ENCODE measurements around the gene TRIM46. TPM values are rescaled to one million over a fixed set of nuclear protein-coding genes. Genes with fewer than 3 reads are reported as not detected.

The TRIM46 gene
- total and polyA plus RNA-seq, 2 donors from 2014 or later = 0.28 to 2.1 TPM

GRCh38 chr1:155127105-155127966 lies 46.3 kb upstream of the TRIM46 start, which contains the start of gene EFNA1:
TSS of gene EFNA1 (plus strand) at chr1:155127876. CDS start at chr1:155127978, 102 bp downstream.
- no peak for FAIRE-seq
- peaks cover 0 to 31% (median 26%) of the 10 kb centered on the region in 3 donors for H3K4me1 ChIP-seq (ENCODE audit: control insufficient read depth in 2 of 3, insufficient read depth in 2 of 3, low read depth in 1 of 3, low read length in 3 of 3)
- intact Hi-C loops (cut with DNase I) = no loop called here

GRCh38 chr1:155127967-155128754 lies 45.5 kb upstream of the TRIM46 start:
- Histone ChIP-seq H3K4me1 (ENCODE audit: control insufficient read depth in 2 of 3, insufficient read depth in 2 of 3, low read depth in 1 of 3, low read length in 3 of 3) (peaks cover 0 to 31% (median 26%) of the 10 kb centered on the region in 3 donors), H3K36me3 (ENCODE audit: control insufficient read depth in 2 of 3, insufficient read depth in 3 of 3, low read length in 3 of 3) (peaks cover 3 to 15% (median 9%) of the 10 kb centered on the region in 3 donors), H3K9me3 (ENCODE audit: control insufficient read depth in 2 of 3, insufficient read depth in 1 of 3, low read length in 3 of 3) (no peaks in the 10 kb centered on the region), H3K27me3 (ENCODE audit: control insufficient read depth, insufficient read depth, low read length) (no peaks in the 10 kb centered on the region), H3K27ac (ENCODE audit: low read depth in 2 of 2, low read length in 2 of 2) (peak overlapping the region; percentile 90 to 97), H3K4me3 (ENCODE audit: low read length in 3 of 3) (peak overlapping the region; percentile 46 to 99 (median 96)), H3K9ac (ENCODE audit: low read length in 3 of 3) (peak overlapping the region; percentile 20 to 83 (median 50))
- FAIRE-seq (no peak), DNase-seq (no peak)
- intact Hi-C loops (cut with DNase I) = no loop called here
- no peak for TF ChIP-seq CTCF (IDR thresholded peaks at IDR 0.05; ENCODE audit: borderline replicate concordance, extremely low read depth, insufficient read depth)

More at GRCh38 chr1:155127105-155127966, 46.3 kb upstream of the TRIM46 start, which contains the start of gene EFNA1:
- Histone ChIP-seq H3K27me3 (ENCODE audit: control insufficient read depth, insufficient read depth, low read length) (no peaks in the 10 kb centered on the region), H3K36me3 (ENCODE audit: control insufficient read depth in 2 of 3, insufficient read depth in 3 of 3, low read length in 3 of 3) (peaks cover 3 to 12% (median 8%) of the 10 kb centered on the region in 3 donors), H3K27ac (ENCODE audit: low read depth in 2 of 2, low read length in 2 of 2) (peak within 1 kb of the TSS; percentile 90 to 97), H3K4me3 (ENCODE audit: low read length in 3 of 3) (peak within 1 kb of the TSS; percentile 53 to 99 (median 96)), H3K9me3 (ENCODE audit: control insufficient read depth in 2 of 3, insufficient read depth in 1 of 3, low read length in 3 of 3) (no peaks in the 10 kb centered on the region), H3K9ac (ENCODE audit: low read length in 3 of 3) (peak within 1 kb of the TSS; percentile 20 to 83 (median 50))
- TF ChIP-seq CTCF (IDR thresholded peaks at IDR 0.05; ENCODE audit: borderline replicate concordance, extremely low read depth, insufficient read depth) = no peak
- peak; percentile 78 to 93 (median 84) for DNase-seq

- no peak for TF ChIP-seq CTCF (IDR thresholded peaks at IDR 0.05; ENCODE audit: borderline replicate concordance, extremely low read depth, insufficient read depth)
- Histone ChIP-seq H3K27ac (ENCODE audit: low read depth in 2 of 2, low read length in 2 of 2) (peak overlapping the region; percentile 90 to 97), H3K9me3 (ENCODE audit: control insufficient read depth in 2 of 3, insufficient read depth in 1 of 3, low read length in 3 of 3) (no peaks in the 10 kb centered on the region), H3K4me3 (ENCODE audit: low read length in 3 of 3) (peak overlapping the region; percentile 46 to 99 (median 96)), H3K9ac (ENCODE audit: low read length in 3 of 3) (peak overlapping the region; percentile 20 to 83 (median 50)), H3K36me3 (ENCODE audit: control insufficient read depth in 2 of 3, insufficient read depth in 3 of 3, low read length in 3 of 3) (peaks cover 3 to 22% (median 16%) of the 10 kb centered on the region in 3 donors), H3K4me1 (ENCODE audit: control insufficient read depth in 2 of 3, insufficient read depth in 2 of 3, low read depth in 1 of 3, low read length in 3 of 3) (peaks cover 0 to 38% (median 26%) of the 10 kb centered on the region in 3 donors), H3K27me3 (ENCODE audit: control insufficient read depth, insufficient read depth, low read length) (no peaks in the 10 kb centered on the region)
- intact Hi-C loops (cut with DNase I) = no loop called here
- FAIRE-seq = no peak
- peak in 4 of 5 donors; percentile 41 to 75 (median 58) for DNase-seq
Measured at GRCh38 chr1:155128755-155129473, 44.7 kb upstream of the TRIM46 start.
